Glutamatergic neuron (in vitro differentiated cells): ENCODE results near the gene C21orf58. TPM values are rescaled to one million over a fixed set of nuclear protein-coding genes. Genes with fewer than 3 reads are reported as not detected.
"Not testable (repeated sequence)": the region's sequence is repeated elsewhere in the genome, so short reads cannot be mapped to it uniquely, and the experiment has no call there.

Source experiments
- DNase-seq: peaks from one replicate; pipeline ENCODE4 v3.0.0; 2022
- H3K27ac Mint-ChIP-seq: one replicate; pipeline ENCODE4 v1.8.0; 2020; ENCODE audit warnings: mild to moderate bottlenecking, mixed read lengths, inconsistent platforms; ENCODE audit not compliant: unreplicated experiment
- H3K27me3 Mint-ChIP-seq: one replicate; pipeline ENCODE4 v1.8.0; 2020; ENCODE audit warnings: mild to moderate bottlenecking, moderate library complexity, mixed read lengths, inconsistent platforms; ENCODE audit not compliant: unreplicated experiment
- H3K36me3 Mint-ChIP-seq: one replicate; pipeline ENCODE4 v1.8.0; 2020; ENCODE audit warnings: mild to moderate bottlenecking, mixed read lengths, inconsistent platforms; ENCODE audit not compliant: unreplicated experiment
- H3K4me1 Mint-ChIP-seq: one replicate; pipeline ENCODE4 v1.8.0; 2020; ENCODE audit warnings: mild to moderate bottlenecking, low read depth, mixed read lengths, inconsistent platforms; ENCODE audit not compliant: unreplicated experiment
- H3K4me3 Mint-ChIP-seq: one replicate; pipeline ENCODE4 v1.8.0; 2020; ENCODE audit warnings: mild to moderate bottlenecking, mixed read lengths, inconsistent platforms; ENCODE audit not compliant: unreplicated experiment
- H3K9me3 Mint-ChIP-seq: one replicate; pipeline ENCODE4 v1.8.0; 2020; ENCODE audit warnings: mild to moderate bottlenecking, moderate library complexity, mixed read lengths, inconsistent platforms; ENCODE audit not compliant: unreplicated experiment
- total RNA-seq: library from RNA; stranded (reverse); fragmentation: NEBNext Ultra II Directional; extraction: Animal tissue kit (Norgen Biotek cat#: 25700); gene quantifications from one replicate; pipeline ENCODE4 v1.2.1, GENCODE V29; 2021; ENCODE audit not compliant: unreplicated experiment
- TF ChIP-seq, protein P1 (sequence below): fragments of 200-600 bp; sonication (generic); IDR thresholded peaks from one replicate; pipeline ENCODE4 v1.5.0; 2021; ENCODE audit not compliant: partially characterized antibody, unreplicated experiment

Gene C21orf58
- total RNA-seq, 1 donor from 2014 or later = 9.7 TPM

DNA sequence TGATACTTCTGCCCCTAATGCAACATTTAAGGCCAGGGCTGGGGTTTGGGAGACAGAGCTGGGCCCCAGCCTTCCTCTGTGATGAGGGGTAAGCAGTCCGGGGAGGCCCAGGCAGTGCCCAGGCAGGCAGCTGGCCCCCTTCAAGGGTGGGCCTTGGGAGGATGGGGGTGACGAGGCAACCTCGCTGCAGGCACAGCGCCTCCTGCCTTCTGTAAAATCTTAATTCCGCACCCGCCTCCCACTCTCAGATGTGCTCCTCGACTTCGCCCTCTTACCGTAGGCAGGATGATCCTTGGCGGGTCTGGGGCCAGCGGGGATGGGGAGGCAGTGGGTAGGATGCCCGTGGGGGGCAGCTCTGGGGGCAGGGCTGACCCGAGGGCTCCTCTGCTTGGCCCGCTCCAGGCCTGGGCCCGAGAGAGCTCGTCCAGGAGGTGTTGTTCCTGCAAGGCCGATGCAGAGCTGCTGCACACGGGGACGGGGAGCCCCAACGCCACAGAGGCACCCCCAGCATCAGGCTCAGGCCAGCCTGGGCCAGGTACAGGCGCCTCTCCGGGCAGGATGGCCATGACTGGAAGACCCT lies 9.1 kb downstream of the C21orf58 start:
- DNase-seq = no peak
- Mint-ChIP-seq H3K27ac (no peak overlapping the region), H3K27me3 (no peaks in the 10 kb centered on the region), H3K4me3 (no peak overlapping the region), H3K9me3 (no peaks in the 10 kb centered on the region), H3K36me3 (no peaks in the 10 kb centered on the region), H3K4me1 (no peaks in the 10 kb centered on the region)
- TF ChIP-seq, protein P1, sequence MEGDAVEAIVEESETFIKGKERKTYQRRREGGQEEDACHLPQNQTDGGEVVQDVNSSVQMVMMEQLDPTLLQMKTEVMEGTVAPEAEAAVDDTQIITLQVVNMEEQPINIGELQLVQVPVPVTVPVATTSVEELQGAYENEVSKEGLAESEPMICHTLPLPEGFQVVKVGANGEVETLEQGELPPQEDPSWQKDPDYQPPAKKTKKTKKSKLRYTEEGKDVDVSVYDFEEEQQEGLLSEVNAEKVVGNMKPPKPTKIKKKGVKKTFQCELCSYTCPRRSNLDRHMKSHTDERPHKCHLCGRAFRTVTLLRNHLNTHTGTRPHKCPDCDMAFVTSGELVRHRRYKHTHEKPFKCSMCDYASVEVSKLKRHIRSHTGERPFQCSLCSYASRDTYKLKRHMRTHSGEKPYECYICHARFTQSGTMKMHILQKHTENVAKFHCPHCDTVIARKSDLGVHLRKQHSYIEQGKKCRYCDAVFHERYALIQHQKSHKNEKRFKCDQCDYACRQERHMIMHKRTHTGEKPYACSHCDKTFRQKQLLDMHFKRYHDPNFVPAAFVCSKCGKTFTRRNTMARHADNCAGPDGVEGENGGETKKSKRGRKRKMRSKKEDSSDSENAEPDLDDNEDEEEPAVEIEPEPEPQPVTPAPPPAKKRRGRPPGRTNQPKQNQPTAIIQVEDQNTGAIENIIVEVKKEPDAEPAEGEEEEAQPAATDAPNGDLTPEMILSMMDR = no peak

DNA sequence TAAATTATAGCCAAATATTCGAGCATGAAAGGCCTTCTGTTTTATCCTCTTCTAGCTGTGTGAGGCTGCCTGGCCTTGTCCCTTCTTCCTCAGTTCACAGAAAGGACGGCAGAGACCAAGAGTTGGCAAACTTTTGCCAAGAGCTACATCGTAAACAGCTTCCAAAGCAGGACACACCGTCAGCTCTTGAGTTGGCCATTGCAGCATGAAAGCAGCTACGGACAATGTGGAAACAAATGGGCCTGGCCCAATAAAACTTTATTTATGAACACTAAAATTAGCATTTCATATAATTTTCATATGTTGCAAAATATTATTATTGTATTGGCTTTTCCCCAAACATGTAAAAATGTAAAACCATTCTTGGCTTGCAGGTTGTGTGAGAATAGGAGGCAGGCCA lies 10.7 kb downstream of the C21orf58 start:
- H3K36me3 Mint-ChIP-seq = no peaks in the 10 kb centered on the region
- H3K27ac Mint-ChIP-seq = no peak overlapping the region
- no peaks in the 10 kb centered on the region for H3K4me1 Mint-ChIP-seq
- no peak for DNase-seq
- no peaks in the 10 kb centered on the region for H3K27me3 Mint-ChIP-seq
- H3K4me3 Mint-ChIP-seq = no peak overlapping the region
- no peaks in the 10 kb centered on the region for H3K9me3 Mint-ChIP-seq
- TF ChIP-seq, protein P1 = no peak

DNA sequence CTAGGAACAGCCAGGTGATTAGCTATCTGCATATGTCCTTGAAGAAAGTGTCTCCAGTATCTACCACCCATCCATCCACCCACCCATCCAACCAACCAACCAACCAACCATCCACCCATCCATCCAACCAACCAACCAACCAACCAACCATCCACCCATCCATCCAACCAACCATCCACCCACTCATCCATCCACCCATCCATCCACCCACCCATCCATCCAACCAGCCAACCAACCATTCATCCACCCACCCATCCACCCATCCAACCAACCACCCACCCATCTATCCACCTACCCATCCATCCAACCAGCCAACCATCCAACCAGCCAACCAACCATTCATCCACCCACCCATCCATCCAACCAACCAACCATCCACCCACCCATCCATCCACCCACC lies 12.1 kb downstream of the C21orf58 start:
- no peaks in the 10 kb centered on the region for H3K36me3 Mint-ChIP-seq
- DNase-seq = no peak
- TF ChIP-seq, protein P1 = no peak
- H3K27ac Mint-ChIP-seq = no peak overlapping the region
- H3K4me3 Mint-ChIP-seq = no peak overlapping the region
- H3K27me3 Mint-ChIP-seq = no peaks in the 10 kb centered on the region
- no peaks in the 10 kb centered on the region for H3K9me3 Mint-ChIP-seq
- H3K4me1 Mint-ChIP-seq = no peaks in the 10 kb centered on the region

DNA sequence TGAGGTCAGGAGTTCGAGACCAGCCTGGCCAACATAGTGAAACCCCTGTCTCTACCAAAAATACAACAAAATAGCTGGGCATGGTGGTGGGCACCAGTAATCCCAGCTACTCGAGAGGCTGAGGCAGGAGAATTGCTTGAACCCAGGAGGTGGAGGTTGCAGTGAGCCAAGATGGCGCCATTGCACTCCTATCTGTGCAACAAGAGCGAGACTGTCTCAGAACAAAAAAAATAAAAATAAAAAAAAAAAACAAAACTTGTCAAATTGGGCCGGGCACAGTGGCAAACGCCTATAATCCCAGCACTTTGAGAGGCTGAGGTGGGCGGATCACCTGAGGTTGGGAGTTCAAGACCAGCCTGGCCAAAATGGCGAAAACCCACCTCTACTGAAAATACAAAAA lies 13.4 kb downstream of the C21orf58 start:
- not testable (repeated sequence) for H3K27ac Mint-ChIP-seq, H3K27me3 Mint-ChIP-seq, DNase-seq, H3K36me3 Mint-ChIP-seq, H3K9me3 Mint-ChIP-seq, H3K4me1 Mint-ChIP-seq, H3K4me3 Mint-ChIP-seq

DNA sequence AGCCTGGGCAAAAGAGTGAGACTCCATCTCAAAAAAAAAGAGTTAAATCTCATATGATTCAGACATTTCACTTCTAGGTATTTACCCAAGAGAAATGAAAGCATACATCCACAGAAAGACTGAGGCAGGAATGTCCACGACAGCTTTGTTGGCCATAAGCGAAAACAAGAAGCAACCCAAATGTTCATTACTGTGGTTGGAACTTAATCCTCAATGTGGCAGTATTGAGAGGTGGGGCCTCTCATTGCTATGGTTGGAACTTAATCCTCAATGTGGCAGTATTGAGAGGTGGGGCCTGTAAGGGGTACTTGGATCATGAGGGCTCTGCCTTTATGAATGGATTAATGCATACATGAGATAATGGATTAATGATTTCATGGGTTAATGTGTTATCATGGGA lies 15.2 kb downstream of the C21orf58 start:
- TF ChIP-seq, protein P1 = no peak
- H3K27ac Mint-ChIP-seq = no peak overlapping the region
- no peaks in the 10 kb centered on the region for H3K27me3 Mint-ChIP-seq
- no peak for DNase-seq
- no peaks in the 10 kb centered on the region for H3K4me1 Mint-ChIP-seq
- H3K9me3 Mint-ChIP-seq = no peaks in the 10 kb centered on the region
- no peaks in the 10 kb centered on the region for H3K36me3 Mint-ChIP-seq
- no peak overlapping the region for H3K4me3 Mint-ChIP-seq
